PC-9 (cell line): ENCODE measurements around the gene TMEM63B.
"Not testable (repeated sequence)": the region's sequence is repeated elsewhere in the genome, so short reads cannot be mapped to it uniquely, and the experiment has no call there.

ENCODE experiments used
- EZH2 ChIP-seq: fragments of 200-600 bp; sonication (generic); IDR thresholded peaks from 2 replicates; pipeline ENCODE4 v1.8.0; 2017; ENCODE audit warnings: antibody characterized with exemption, low read depth
- TF ChIP-seq, protein P1 (sequence below): fragments of 200-600 bp; sonication (generic); conservative IDR thresholded peaks from 2 replicates; pipeline ENCODE4 v1.6.1; 2017; ENCODE audit warnings: mixed run types, antibody characterized with exemption, mild to moderate bottlenecking, moderate library complexity

DNA sequence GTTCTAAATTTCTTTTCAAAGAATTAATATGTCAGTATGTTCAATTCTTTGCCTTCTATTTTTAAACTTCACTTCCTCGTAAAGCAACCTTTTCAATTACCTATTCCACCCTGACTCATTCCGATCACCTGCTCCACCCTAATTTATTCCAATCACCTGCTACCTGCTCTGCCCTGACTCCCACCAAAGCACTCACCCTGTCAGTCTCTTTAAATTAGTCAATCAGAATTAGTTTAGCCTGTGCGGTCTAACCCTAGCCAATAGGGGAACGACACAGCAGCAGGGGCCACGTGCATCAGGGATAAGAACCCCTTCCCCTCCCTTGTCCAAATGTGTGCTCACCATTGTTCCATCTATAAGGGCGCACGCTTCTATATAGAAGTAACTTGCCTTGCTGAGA lies 58.0 kb downstream of the TMEM63B start:
- TF ChIP-seq, protein P1, sequence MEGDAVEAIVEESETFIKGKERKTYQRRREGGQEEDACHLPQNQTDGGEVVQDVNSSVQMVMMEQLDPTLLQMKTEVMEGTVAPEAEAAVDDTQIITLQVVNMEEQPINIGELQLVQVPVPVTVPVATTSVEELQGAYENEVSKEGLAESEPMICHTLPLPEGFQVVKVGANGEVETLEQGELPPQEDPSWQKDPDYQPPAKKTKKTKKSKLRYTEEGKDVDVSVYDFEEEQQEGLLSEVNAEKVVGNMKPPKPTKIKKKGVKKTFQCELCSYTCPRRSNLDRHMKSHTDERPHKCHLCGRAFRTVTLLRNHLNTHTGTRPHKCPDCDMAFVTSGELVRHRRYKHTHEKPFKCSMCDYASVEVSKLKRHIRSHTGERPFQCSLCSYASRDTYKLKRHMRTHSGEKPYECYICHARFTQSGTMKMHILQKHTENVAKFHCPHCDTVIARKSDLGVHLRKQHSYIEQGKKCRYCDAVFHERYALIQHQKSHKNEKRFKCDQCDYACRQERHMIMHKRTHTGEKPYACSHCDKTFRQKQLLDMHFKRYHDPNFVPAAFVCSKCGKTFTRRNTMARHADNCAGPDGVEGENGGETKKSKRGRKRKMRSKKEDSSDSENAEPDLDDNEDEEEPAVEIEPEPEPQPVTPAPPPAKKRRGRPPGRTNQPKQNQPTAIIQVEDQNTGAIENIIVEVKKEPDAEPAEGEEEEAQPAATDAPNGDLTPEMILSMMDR: not testable (repeated sequence)
- TF ChIP-seq EZH2: not testable (repeated sequence)
